Left cardiac atrium (tissue), 4 donors: ENCODE measurements around the gene SLC24A4. TPM values are rescaled to one million over a fixed set of nuclear protein-coding genes. Genes with fewer than 3 reads are reported as not detected.
A peak's percentile ranks its signal among the peaks of the same experiment; 100 is the strongest.
"Not testable (repeated sequence)": the region's sequence is repeated elsewhere in the genome, so short reads cannot be mapped to it uniquely, and the experiment has no call there.

Experiments used
- ATAC-seq, 2 donors: fragments of 200-7000 bp; cut with Tn5 transposase; one replicate each; pipeline ENCODE4 v1.9.1; 2020; ENCODE audit warnings: mild to moderate bottlenecking in 2 of 2, moderate library complexity in 2 of 2
- DNase-seq: peaks from one replicate; pipeline ENCODE4 v3.0.0-alpha.2; 2020
- intact Hi-C, 2 donors: fragments of 100-400 bp; cut with DNase I; formaldehyde crosslinking; loops; one replicate each; pipeline versions ENCODE4 v1.14.1 to v1.15.1; 2022 to 2023
- total RNA-seq, 2 donors: library from RNA; stranded (reverse); fragmentation: NEBNext Ultra II Directional; extraction: Animal tissue kit (Norgen Biotek cat#: 25700); gene quantifications; one replicate each; pipeline ENCODE4 v1.2.1, GENCODE V29; 2021
- donor health status: DM: no; HTN: yes; CAD: no.
- donor health status: DM: no; HTN: yes; CAD: no; lungs with severe emphysema.
- donor health status: DM: yes; HTN: yes; CAD: no.
- donor health status: Dilated cardiomyopathy.

SLC24A4 gene
- total RNA-seq, 2 donors from 2014 or later: 0.26 to 0.53 TPM

- intact Hi-C loops: no loop called here
- ATAC-seq (peak in 1 of 2 donors; percentile 14), DNase-seq (no peak)
These were observed 74.4 kb downstream of the SLC24A4 start for GRCh38 chr14:92397150-92397952.

- ATAC-seq (no peak), DNase-seq (no peak)
- intact Hi-C loops: no loop called here
These were observed 75.1 kb downstream of the SLC24A4 start for GRCh38 chr14:92397953-92398564.

GRCh38 chr14:92398888-92399636 lies 76.1 kb downstream of the SLC24A4 start:
- intact Hi-C loops: no loop called here
- ATAC-seq: no peak
- DNase-seq: no peak

GRCh38 chr14:92400579-92401444 lies 77.8 kb downstream of the SLC24A4 start:
- ATAC-seq: peak in 1 of 2 donors; percentile 50
- DNase-seq: no peak
- intact Hi-C loops: no loop called here

GRCh38 chr14:92401561-92401960 lies 78.6 kb downstream of the SLC24A4 start:
- intact Hi-C loops: no loop called here
- DNase-seq (no peak), ATAC-seq (no peak)

GRCh38 chr14:92402500-92402899 lies 79.5 kb downstream of the SLC24A4 start:
- intact Hi-C loops, DNase-seq, ATAC-seq: not testable (repeated sequence)

- intact Hi-C loops: no loop called here
- DNase-seq (no peak), ATAC-seq (no peak)
These were observed 81.1 kb downstream of the SLC24A4 start for GRCh38 chr14:92404018-92404417.

GRCh38 chr14:92404421-92404820 lies 81.5 kb downstream of the SLC24A4 start:
- no peak for DNase-seq
- intact Hi-C loops: no loop called here
- no peak for ATAC-seq

GRCh38 chr14:92404938-92405337 lies 82.0 kb downstream of the SLC24A4 start:
- no peak for ATAC-seq
- intact Hi-C loops: no loop called here
- DNase-seq: no peak

GRCh38 chr14:92407410-92407809 lies 84.4 kb downstream of the SLC24A4 start:
- intact Hi-C loops: no loop called here
- DNase-seq: no peak

GRCh38 chr14:92409043-92409442 lies 86.1 kb downstream of the SLC24A4 start:
- intact Hi-C loops: no loop called here
- DNase-seq: peak; percentile 47
- peak; percentile 59 to 63 for ATAC-seq

More at GRCh38 chr14:92407410-92407809, 84.4 kb downstream of the SLC24A4 start:
- ATAC-seq: no peak

GRCh38 chr14:92411135-92411534 lies 88.2 kb downstream of the SLC24A4 start:
- intact Hi-C loops: no loop called here
- DNase-seq: no peak
- ATAC-seq: no peak

GRCh38 chr14:92411941-92412340 lies 89.0 kb downstream of the SLC24A4 start:
- no peak for ATAC-seq
- DNase-seq: no peak
- intact Hi-C loops: no loop called here

GRCh38 chr14:92412912-92413311 lies 89.9 kb downstream of the SLC24A4 start:
- DNase-seq (no peak), ATAC-seq (no peak)
- intact Hi-C loops: no loop called here

GRCh38 chr14:92413379-92413778 lies 90.4 kb downstream of the SLC24A4 start:
- DNase-seq (no peak), ATAC-seq (no peak)
- intact Hi-C loops: no loop called here

- DNase-seq (no peak), ATAC-seq (no peak)
- intact Hi-C loops: no loop called here
These were observed 91.9 kb downstream of the SLC24A4 start for GRCh38 chr14:92414690-92415445.

GRCh38 chr14:92415969-92416368 lies 93.0 kb downstream of the SLC24A4 start:
- intact Hi-C loops: no loop called here
- DNase-seq (no peak), ATAC-seq (no peak)

GRCh38 chr14:92416544-92416943 lies 93.6 kb downstream of the SLC24A4 start:
- intact Hi-C loops: no loop called here
- ATAC-seq (no peak), DNase-seq (no peak)
